Activated T-cell treated with anti-CD3 and anti-CD28 coated beads, Interleukin-2, amount 50 U/mL, for 4 hours (primary cell): ENCODE measurements around the gene NPHP4. TPM values are rescaled to one million over a fixed set of nuclear protein-coding genes. Genes with fewer than 3 reads are reported as not detected.
"Not testable (repeated sequence)": the region's sequence is repeated elsewhere in the genome, so short reads cannot be mapped to it uniquely, and the experiment has no call there.

Experiments used
- ATAC-seq, 2 donors: fragments of 200-7000 bp; cut with Tn5 transposase; one replicate each; pipeline ENCODE4 v1.10.0; 2021
- DNase-seq: peaks from one replicate; pipeline ENCODE4 v3.0.0-alpha.2; 2020
- H3K27me3 Mint-ChIP-seq: one replicate; pipeline ENCODE4 v1.8.0; 2021; ENCODE audit warnings: low read depth, mixed read lengths
- H3K36me3 Mint-ChIP-seq: one replicate; pipeline ENCODE4 v1.8.0; 2022; ENCODE audit warnings: mixed read lengths; ENCODE audit not compliant: insufficient read depth
- H3K4me1 Mint-ChIP-seq: one replicate; pipeline ENCODE4 v1.8.0; 2021; ENCODE audit warnings: low read depth, mixed read lengths
- H3K4me3 Mint-ChIP-seq: one replicate; pipeline ENCODE4 v1.8.0; 2021; ENCODE audit warnings: mild to moderate bottlenecking, moderate library complexity, mixed read lengths
- H3K9me3 Mint-ChIP-seq: one replicate; pipeline ENCODE4 v1.8.0; 2021; ENCODE audit warnings: mixed read lengths
- total RNA-seq, 3 donors: library from RNA; stranded (reverse); gene quantifications; one replicate each; pipeline ENCODE4 v1.2.1, GENCODE V29; 2021

Gene NPHP4
- total RNA-seq, 3 donors from 2014 or later = 7.0 to 9.3 (median 7.1) TPM

DNA sequence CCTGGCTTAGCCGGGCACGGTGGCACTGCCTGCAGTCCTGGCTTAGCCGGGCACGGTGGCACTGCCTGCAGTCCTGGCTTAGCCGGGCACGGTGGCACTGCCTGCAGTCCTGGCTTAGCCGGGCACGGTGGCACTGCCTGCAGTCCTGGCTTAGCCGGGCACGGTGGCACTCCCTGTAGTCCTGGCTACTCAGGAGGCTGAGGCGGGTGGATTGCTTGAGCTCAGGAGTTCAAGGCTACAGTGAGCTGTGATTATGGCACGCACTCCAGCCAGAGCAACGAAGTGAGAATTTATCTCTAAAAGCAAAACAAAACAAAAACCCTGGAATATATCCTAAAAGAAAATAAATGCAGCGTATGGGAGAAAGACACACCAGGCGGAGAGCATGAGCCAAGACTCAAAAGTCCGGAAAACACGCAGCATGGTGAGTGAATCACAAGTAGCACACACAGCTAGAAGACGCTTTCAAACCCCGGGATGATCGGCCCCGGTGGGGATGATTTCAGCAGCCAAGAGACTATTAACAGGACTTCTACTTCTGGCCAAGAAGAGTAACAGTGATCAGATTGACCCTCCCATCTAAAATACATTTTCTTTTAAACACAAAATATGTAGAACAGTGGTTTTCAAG lies 69.4 kb downstream of the NPHP4 start:
- not testable (repeated sequence) for ATAC-seq, H3K4me1 Mint-ChIP-seq, H3K4me3 Mint-ChIP-seq, DNase-seq, H3K9me3 Mint-ChIP-seq, H3K27me3 Mint-ChIP-seq
- peaks cover 24% of the 10 kb centered on the region for H3K36me3 Mint-ChIP-seq

DNA sequence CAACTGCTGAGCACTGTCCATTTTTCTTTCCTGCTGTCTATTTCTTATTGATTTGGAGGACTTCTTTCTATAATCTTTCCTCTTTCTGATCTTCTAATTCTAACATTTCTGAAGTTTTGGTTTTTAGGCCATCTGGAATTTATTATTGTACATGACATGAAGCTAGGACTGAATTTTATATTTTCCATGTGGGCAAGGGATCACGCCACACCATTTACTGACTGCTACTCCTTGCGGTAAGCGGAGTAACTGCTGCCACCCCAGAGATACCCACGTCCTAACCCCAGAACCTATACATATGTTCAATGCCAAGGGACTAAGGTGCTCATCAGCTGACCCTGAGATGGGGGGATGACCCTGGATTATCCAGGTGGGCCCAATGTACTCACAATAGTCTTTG lies 70.6 kb downstream of the NPHP4 start:
- ATAC-seq (no peak), DNase-seq (no peak)
- H3K9me3 Mint-ChIP-seq = peaks cover 5% of the 10 kb centered on the region
- no peak overlapping the region for H3K4me3 Mint-ChIP-seq
- no peaks in the 10 kb centered on the region for H3K4me1 Mint-ChIP-seq
- H3K36me3 Mint-ChIP-seq = peaks cover 13% of the 10 kb centered on the region
- no peaks in the 10 kb centered on the region for H3K27me3 Mint-ChIP-seq

DNA sequence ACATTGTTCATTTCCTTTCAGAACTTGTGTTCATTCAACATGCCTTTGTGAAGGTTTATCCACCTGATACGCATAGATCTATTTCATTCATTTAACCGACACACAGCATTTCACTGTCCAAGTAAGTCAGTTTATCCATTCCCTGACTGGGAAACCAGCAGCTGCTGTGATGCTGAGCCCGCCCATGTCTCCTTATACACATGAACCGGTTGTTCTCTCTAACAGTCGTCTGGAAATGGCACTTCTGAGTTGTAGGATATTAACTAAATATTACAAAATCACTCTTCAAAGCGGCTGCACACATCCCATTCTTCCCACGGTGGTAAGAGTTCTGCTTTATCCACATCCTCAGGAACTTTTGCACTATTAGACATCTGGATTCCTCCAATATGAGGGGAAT lies 71.1 kb downstream of the NPHP4 start:
- ATAC-seq (no peak), DNase-seq (no peak)
- peaks cover 13% of the 10 kb centered on the region for H3K36me3 Mint-ChIP-seq
- H3K4me1 Mint-ChIP-seq = peaks cover 2% of the 10 kb centered on the region
- peaks cover 5% of the 10 kb centered on the region for H3K9me3 Mint-ChIP-seq
- no peaks in the 10 kb centered on the region for H3K27me3 Mint-ChIP-seq
- no peak overlapping the region for H3K4me3 Mint-ChIP-seq

- Mint-ChIP-seq H3K9me3 (peaks cover 5% of the 10 kb centered on the region), H3K4me1 (peaks cover 6% of the 10 kb centered on the region), H3K36me3 (peaks cover 9% of the 10 kb centered on the region), H3K4me3 (no peak overlapping the region), H3K27me3 (no peaks in the 10 kb centered on the region)
- no peak for DNase-seq
- ATAC-seq = no peak
Measured at GRCh38 chr1:5920201-5920600, 72.0 kb downstream of the NPHP4 start.

- Mint-ChIP-seq H3K9me3 (no peaks in the 10 kb centered on the region), H3K4me3 (no peak overlapping the region), H3K36me3 (peaks cover 3% of the 10 kb centered on the region), H3K4me1 (peaks cover 8% of the 10 kb centered on the region), H3K27me3 (no peaks in the 10 kb centered on the region)
- no peak for ATAC-seq
- no peak for DNase-seq
Measured at GRCh38 chr1:5918275-5918649, 74.0 kb downstream of the NPHP4 start.

GRCh38 chr1:5917591-5918274 lies 74.5 kb downstream of the NPHP4 start:
- H3K36me3 Mint-ChIP-seq = no peaks in the 10 kb centered on the region
- no peak overlapping the region for H3K4me3 Mint-ChIP-seq
- ATAC-seq = no peak
- peaks cover 8% of the 10 kb centered on the region for H3K4me1 Mint-ChIP-seq
- DNase-seq = no peak
- H3K27me3 Mint-ChIP-seq = no peaks in the 10 kb centered on the region
- no peaks in the 10 kb centered on the region for H3K9me3 Mint-ChIP-seq

- no peaks in the 10 kb centered on the region for H3K36me3 Mint-ChIP-seq
Measured at GRCh38 chr1:5917281-5917590, 75.0 kb downstream of the NPHP4 start.

GRCh38 chr1:5916572-5917280 lies 75.5 kb downstream of the NPHP4 start:
- Mint-ChIP-seq H3K9me3 (no peaks in the 10 kb centered on the region), H3K4me1 (peaks cover 8% of the 10 kb centered on the region), H3K27me3 (no peaks in the 10 kb centered on the region), H3K36me3 (no peaks in the 10 kb centered on the region), H3K4me3 (no peak overlapping the region)
- no peak for DNase-seq
- ATAC-seq = no peak

More at GRCh38 chr1:5917281-5917590, 75.0 kb downstream of the NPHP4 start:
- Mint-ChIP-seq H3K4me3 (no peak overlapping the region), H3K9me3 (no peaks in the 10 kb centered on the region), H3K27me3 (no peaks in the 10 kb centered on the region), H3K4me1 (peaks cover 8% of the 10 kb centered on the region)
- DNase-seq (no peak), ATAC-seq (no peak)

DNA sequence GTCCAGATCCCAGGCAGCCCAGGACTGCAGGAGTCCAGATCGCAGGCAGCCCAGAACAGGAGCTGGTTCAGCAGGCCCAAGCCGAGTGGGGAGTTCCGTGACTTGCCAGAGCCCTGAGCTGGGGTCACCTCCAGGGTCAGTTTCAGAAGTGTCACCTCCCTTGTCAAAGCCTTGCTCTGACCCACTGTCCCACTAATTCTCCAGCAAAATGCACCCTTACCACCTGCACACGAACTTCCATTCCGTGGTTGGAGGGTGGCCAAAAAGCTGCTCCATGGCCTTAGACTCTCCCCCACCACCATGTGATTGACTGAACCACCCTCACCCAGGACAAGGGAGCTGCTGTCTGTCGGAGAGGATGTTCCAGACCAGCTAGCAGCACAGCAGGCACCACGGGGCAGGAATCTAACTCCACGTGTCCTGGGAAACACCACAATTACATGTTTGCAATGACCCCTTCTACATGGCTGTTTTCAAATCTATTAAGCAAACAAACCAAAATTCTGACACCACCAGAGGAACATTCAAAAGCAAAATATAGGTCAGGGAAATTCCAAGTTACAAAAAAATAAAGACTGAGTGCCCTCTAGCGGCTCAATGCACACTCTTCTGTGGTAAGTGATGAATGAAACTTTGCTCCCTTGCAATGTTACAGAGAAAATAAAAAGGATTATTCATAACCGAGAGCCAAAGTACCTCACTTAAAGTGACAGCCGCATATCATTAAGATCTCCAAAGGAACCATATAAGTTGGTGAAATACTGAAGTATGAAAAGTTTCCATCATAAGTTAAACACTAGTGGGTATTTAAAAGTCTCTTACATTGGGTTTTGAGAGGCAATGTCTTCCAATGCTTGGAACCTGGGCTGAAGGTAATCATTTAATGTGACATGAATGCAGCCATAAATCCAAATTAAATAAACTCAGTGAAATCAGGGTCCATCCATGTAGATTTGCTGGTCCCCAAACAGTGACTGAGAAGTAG lies 76.3 kb downstream of the NPHP4 start:
- Mint-ChIP-seq H3K4me3 (no peak overlapping the region), H3K9me3 (no peaks in the 10 kb centered on the region), H3K4me1 (peaks cover 8% of the 10 kb centered on the region), H3K36me3 (no peaks in the 10 kb centered on the region), H3K27me3 (no peaks in the 10 kb centered on the region)
- DNase-seq = no peak
- ATAC-seq = peak; percentile 78 to 85

DNA sequence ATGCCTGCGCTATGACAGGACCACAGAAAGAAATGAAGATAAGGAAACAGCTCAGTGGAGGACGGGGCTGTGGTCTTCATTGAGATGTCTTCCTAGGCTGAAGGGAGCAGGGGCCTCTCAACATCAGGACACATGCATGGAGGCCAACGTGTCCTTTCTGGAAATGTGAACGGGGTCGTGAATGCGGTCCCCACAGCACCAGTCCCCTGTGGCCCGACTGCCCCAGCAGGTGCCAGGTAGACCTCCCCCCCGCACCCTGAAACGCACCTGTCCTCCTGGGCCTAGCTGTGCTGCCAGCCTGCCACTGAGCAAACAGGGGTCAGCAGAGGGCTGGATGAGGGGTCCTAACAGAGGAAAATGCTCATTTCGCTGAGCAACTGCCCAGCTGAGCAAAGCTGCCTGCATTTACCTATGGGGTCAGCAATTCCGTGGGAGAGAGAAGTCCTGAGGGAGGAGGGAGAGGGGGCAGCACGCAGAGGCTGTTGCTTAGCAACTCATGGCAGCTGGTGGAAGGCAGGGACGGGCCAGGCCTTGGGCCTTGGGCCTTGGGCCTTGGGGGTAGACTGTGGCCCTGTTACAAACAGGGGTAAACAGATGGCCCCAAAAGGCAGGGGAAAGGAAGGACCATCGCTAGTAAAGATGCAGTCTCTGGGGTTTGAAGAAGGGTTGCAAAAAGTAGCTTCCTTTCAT lies 77.4 kb downstream of the NPHP4 start:
- DNase-seq (no peak), ATAC-seq (no peak)
- no peaks in the 10 kb centered on the region for H3K27me3 Mint-ChIP-seq
- no peak overlapping the region for H3K4me3 Mint-ChIP-seq
- H3K36me3 Mint-ChIP-seq = no peaks in the 10 kb centered on the region
- no peaks in the 10 kb centered on the region for H3K9me3 Mint-ChIP-seq
- H3K4me1 Mint-ChIP-seq = peaks cover 8% of the 10 kb centered on the region

- Mint-ChIP-seq H3K27me3 (no peaks in the 10 kb centered on the region), H3K4me1 (peaks cover 8% of the 10 kb centered on the region), H3K4me3 (no peak overlapping the region), H3K36me3 (no peaks in the 10 kb centered on the region), H3K9me3 (no peaks in the 10 kb centered on the region)
- DNase-seq (no peak), ATAC-seq (no peak)
Measured at GRCh38 chr1:5913876-5914275, 78.3 kb downstream of the NPHP4 start.

DNA sequence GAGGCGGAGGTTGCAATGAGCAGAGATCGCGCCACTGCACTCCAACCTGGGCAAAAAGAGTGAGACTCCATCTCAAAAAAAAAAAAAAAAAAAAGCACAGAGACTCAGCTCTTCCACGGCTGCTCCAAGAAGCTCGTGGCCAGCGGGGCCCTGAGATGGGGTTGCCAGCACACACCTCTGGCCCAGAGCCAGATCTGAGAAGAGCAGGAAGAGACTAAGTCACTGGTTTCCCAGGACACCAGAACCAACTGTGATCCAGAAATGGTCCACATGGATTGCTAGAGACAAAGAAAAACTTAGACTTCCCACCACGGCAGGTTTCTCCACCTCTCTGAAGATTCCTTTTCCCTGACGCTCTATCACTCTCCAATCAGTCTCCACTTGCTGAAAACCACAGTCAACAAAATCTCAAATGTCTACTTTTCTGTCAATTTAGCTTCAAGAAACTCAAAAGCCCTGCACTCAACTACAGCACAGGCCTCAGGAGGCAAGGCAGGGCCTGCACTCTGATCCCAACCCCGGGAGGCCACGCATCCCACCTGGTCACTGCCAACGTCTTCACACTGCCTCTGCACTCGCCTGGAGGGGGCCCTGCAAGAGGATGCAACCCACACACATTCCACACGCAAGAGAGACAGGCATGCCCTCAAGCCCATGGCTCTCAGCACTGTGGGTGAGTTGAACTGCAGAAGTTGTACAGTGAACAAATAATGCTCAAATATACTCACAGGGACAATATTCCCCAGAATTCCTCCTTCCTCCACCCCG lies 79.0 kb downstream of the NPHP4 start:
- H3K4me3 Mint-ChIP-seq = no peak overlapping the region
- ATAC-seq (no peak), DNase-seq (no peak)
- no peaks in the 10 kb centered on the region for H3K27me3 Mint-ChIP-seq
- no peaks in the 10 kb centered on the region for H3K36me3 Mint-ChIP-seq
- H3K4me1 Mint-ChIP-seq = peaks cover 8% of the 10 kb centered on the region
- no peaks in the 10 kb centered on the region for H3K9me3 Mint-ChIP-seq

- Mint-ChIP-seq H3K4me3 (no peak overlapping the region), H3K27me3 (no peaks in the 10 kb centered on the region), H3K9me3 (no peaks in the 10 kb centered on the region), H3K36me3 (no peaks in the 10 kb centered on the region), H3K4me1 (peaks cover 8% of the 10 kb centered on the region)
- no peak for DNase-seq
- no peak for ATAC-seq
Measured at GRCh38 chr1:5911871-5912271, 80.4 kb downstream of the NPHP4 start.
